ENCODE measurements around the gene METTL2A. TPM values are rescaled to one million over a fixed set of nuclear protein-coding genes. Genes with fewer than 3 reads are reported as not detected.
"Not testable (repeated sequence)": the region's sequence is repeated elsewhere in the genome, so short reads cannot be mapped to it uniquely, and the experiment has no call there.

The METTL2A gene
- total RNA-seq, 1 experiment from 2014 or later = 38.7 TPM

DNA sequence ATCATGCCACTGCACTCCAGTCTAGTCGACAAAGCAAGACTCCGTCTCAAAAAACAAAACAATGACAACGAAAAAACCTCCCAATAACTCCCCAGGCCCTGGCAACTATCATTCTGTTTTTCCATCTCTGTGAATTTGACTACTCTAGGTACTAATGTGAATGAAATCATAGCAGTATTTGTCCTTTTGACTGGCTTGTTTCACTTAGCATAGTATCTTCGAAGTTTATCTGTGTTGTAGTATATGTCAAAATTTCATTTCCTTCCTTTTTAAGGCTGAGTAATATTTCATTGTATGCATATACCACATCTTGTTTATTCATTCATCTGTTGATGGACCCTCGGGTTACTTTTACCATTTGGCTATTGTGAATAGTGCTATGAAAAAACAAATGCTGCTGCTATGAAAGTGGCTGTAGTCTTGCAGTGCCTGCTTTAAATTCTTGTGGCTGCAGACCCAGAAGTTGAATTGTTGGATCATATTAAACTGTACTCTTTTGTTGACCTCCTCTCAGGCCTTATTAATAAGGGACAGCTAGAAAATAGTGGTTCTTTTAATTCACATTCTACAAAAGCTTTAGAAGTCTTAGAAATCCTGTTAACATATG, 69.5 kb downstream of the METTL2A start:
- H3K4me2 ChIP-seq (ENCODE audit: low read length); H3K9ac ChIP-seq (ENCODE audit: low read length); H3K9me2 ChIP-seq (replicated peaks; ENCODE audit: low read length); H3K27ac ChIP-seq (ENCODE audit: low read length); ATAC-seq; H3K4me3 ChIP-seq (ENCODE audit: low read length); POLR2A ChIA-PET (ENCODE audit: unreplicated experiment); H4K20me1 ChIP-seq (ENCODE audit: low read length); H3K4me1 ChIP-seq (ENCODE audit: insufficient read depth, low read length); BruUV-seq (replicated peaks); H3F3A ChIP-seq (ENCODE audit: low read length, unreplicated experiment); CTCF ChIA-PET; H2AFZ ChIP-seq (ENCODE audit: low read length); DNase-seq; H3K27me3 ChIP-seq (ENCODE audit: low read length); H3K9me3 ChIP-seq (ENCODE audit: low read length); intact Hi-C loops (cut with micrococcal nuclease): not testable (repeated sequence)
- Histone ChIP-seq H3K79me2 (ENCODE audit: low read length) (peaks cover 93% of the 10 kb centered on the region), H3K36me3 (ENCODE audit: low read depth, low read length) (peaks cover 20% of the 10 kb centered on the region)

- H3K9me2 ChIP-seq (replicated peaks; ENCODE audit: low read length); H3K27me3 ChIP-seq (ENCODE audit: low read length); POLR2A ChIA-PET (ENCODE audit: unreplicated experiment); H2AFZ ChIP-seq (ENCODE audit: low read length); BruUV-seq (replicated peaks); H3F3A ChIP-seq (ENCODE audit: low read length, unreplicated experiment); ATAC-seq; H3K9me3 ChIP-seq (ENCODE audit: low read length); H3K9ac ChIP-seq (ENCODE audit: low read length); H3K4me1 ChIP-seq (ENCODE audit: insufficient read depth, low read length); H4K20me1 ChIP-seq (ENCODE audit: low read length); CTCF ChIA-PET; DNase-seq; H3K27ac ChIP-seq (ENCODE audit: low read length); intact Hi-C loops (cut with micrococcal nuclease); H3K4me3 ChIP-seq (ENCODE audit: low read length); H3K4me2 ChIP-seq (ENCODE audit: low read length): not testable (repeated sequence)
- H3K79me2 ChIP-seq (ENCODE audit: low read length) = peaks cover 93% of the 10 kb centered on the region
- H3K36me3 ChIP-seq (ENCODE audit: low read depth, low read length) = peaks cover 20% of the 10 kb centered on the region
Measured at GRCh38 chr17:62494073-62494472, 70.4 kb downstream of the METTL2A start.

DNA sequence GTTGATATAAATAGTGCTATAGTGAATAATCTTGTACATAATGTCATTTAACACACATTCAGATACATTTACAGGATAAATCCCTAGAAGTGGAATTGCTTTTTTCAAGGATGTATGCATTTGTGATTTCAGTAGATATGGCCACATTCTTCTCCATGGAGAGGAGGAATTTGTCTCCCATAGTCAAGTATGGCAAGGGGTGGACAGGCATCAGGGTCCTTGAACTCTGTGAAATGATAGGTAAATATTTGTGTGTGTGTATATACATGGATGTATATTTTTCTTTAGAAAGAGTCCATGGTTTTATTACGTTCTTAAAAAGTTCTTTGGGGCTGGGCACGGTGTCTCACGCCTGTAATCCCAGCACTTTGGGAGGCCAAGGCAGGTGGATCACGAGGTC, 72.6 kb downstream of the METTL2A start:
- H4K20me1 ChIP-seq (ENCODE audit: low read length); DNase-seq; POLR2A ChIA-PET (ENCODE audit: unreplicated experiment): not testable (repeated sequence)

GRCh38 chr17:62498796-62499195, 75.1 kb downstream of the METTL2A start:
- peaks cover 76% of the 10 kb centered on the region for H3K79me2 ChIP-seq (ENCODE audit: low read length)
- intact Hi-C loops (cut with micrococcal nuclease); H3K4me3 ChIP-seq (ENCODE audit: low read length); POLR2A ChIA-PET (ENCODE audit: unreplicated experiment); H3K4me1 ChIP-seq (ENCODE audit: insufficient read depth, low read length); H3K9ac ChIP-seq (ENCODE audit: low read length); H3K27ac ChIP-seq (ENCODE audit: low read length); ATAC-seq; H4K20me1 ChIP-seq (ENCODE audit: low read length); H3K27me3 ChIP-seq (ENCODE audit: low read length); H2AFZ ChIP-seq (ENCODE audit: low read length); H3F3A ChIP-seq (ENCODE audit: low read length, unreplicated experiment); H3K36me3 ChIP-seq (ENCODE audit: low read depth, low read length); H3K9me2 ChIP-seq (replicated peaks; ENCODE audit: low read length); DNase-seq; H3K9me3 ChIP-seq (ENCODE audit: low read length); H3K4me2 ChIP-seq (ENCODE audit: low read length); BruUV-seq (replicated peaks): not testable (repeated sequence)
- CTCF ChIA-PET = interaction anchor here (0.6 kb wide), 1 partner anchor 54 kb away, joined by 3 read pairs; no protein-coding TSS in a partner anchor

More for the DNA sequence above, 72.6 kb downstream of the METTL2A start:
- intact Hi-C loops (cut with micrococcal nuclease); H3K4me2 ChIP-seq (ENCODE audit: low read length); CTCF ChIA-PET; H3K4me1 ChIP-seq (ENCODE audit: insufficient read depth, low read length); H2AFZ ChIP-seq (ENCODE audit: low read length); H3K27ac ChIP-seq (ENCODE audit: low read length); H3K9ac ChIP-seq (ENCODE audit: low read length); BruUV-seq (replicated peaks); H3K9me3 ChIP-seq (ENCODE audit: low read length); H3K27me3 ChIP-seq (ENCODE audit: low read length); H3F3A ChIP-seq (ENCODE audit: low read length, unreplicated experiment); H3K4me3 ChIP-seq (ENCODE audit: low read length); ATAC-seq; H3K9me2 ChIP-seq (replicated peaks; ENCODE audit: low read length): not testable (repeated sequence)
- Histone ChIP-seq H3K36me3 (ENCODE audit: low read depth, low read length) (peaks cover 17% of the 10 kb centered on the region; the same call in 1 of the 2 replicates), H3K79me2 (ENCODE audit: low read length) (peaks cover 88% of the 10 kb centered on the region)

Other genes starting within 250 kb of the METTL2A start
- not detected in 2 replicates for gene EFCAB3, start 43.3 kb upstream of the METTL2A start, total RNA-seq (2014; rRNA removed)
- gene TLK2, start 54.9 kb downstream of the METTL2A start, total RNA-seq (2014; rRNA removed) = 40.5 and 60.3 TPM in 2 replicates
- 13.5 and 17.2 TPM in 2 replicates for gene MRC2, start 203.8 kb downstream of the METTL2A start, total RNA-seq (2014; rRNA removed)